DMS153 (cell line): Measurements from ENCODE around the gene SYPL1.
"Not testable (repeated sequence)": the region's sequence is repeated elsewhere in the genome, so short reads cannot be mapped to it uniquely, and the experiment has no call there.

Experiments
- DNase-seq: peaks from one replicate; lab custom pipeline; 2025; lab: John Stamatoyannopoulos, UW

SYPL1 gene

GRCh38 chr7:106112118-106112971, at the start of gene SYPL1:
SYPL1 (minus strand) TSS chr7:106112312; CDS start chr7:106112208, 104 bp downstream.
- peak; percentile 79 for DNase-seq

DNA sequence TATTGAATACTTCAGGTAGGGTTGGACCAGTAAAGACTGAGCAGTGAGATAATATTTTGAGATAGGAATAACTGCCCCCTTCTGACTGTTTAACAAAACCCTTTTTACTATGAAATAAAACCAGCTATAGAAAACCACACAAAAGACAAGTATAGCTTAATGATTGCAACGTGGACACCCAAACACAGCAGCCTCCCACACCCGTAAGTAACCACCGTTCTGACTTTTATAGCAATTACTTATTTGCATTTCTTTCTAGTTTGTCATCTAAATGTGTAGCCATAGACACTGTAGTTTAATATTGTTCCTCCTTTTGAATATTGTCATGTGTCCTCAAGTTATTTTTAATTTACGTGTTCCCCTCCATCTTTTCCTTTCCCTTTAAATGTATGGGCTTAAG, 42.9 kb upstream of the SYPL1 start:
- DNase-seq, result no peak

DNA sequence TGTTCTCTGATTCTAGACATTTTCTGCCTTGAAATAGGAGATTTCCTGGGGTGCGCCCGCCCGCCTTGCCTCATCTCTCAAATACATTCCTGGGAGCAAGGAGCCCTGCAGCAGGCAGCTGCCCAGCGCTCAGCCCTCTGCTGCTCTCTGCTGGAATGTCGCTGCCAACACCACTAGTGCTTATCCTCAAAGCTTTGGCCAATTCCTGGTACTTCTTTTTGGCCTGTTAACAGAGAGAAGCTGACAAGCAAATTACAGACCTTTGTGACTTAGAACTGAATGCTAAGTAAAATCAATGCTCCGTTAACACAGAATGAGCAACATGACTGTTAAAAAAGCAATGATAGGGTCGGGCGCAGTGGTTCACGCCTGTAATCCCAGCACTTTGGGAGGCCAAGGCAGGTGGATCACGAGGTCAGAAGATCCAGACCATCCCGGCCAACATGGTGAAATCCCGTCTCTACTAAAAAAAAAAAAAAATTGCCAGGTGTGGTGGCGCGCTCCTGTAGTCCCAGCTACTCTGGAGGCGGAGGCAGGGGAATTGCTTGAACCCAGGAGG, 41.9 kb upstream of the SYPL1 start:
- DNase-seq, result peak; percentile 52

- no peak for DNase-seq
These were observed 40.2 kb upstream of the SYPL1 start for GRCh38 chr7:106152313-106152665.

DNA sequence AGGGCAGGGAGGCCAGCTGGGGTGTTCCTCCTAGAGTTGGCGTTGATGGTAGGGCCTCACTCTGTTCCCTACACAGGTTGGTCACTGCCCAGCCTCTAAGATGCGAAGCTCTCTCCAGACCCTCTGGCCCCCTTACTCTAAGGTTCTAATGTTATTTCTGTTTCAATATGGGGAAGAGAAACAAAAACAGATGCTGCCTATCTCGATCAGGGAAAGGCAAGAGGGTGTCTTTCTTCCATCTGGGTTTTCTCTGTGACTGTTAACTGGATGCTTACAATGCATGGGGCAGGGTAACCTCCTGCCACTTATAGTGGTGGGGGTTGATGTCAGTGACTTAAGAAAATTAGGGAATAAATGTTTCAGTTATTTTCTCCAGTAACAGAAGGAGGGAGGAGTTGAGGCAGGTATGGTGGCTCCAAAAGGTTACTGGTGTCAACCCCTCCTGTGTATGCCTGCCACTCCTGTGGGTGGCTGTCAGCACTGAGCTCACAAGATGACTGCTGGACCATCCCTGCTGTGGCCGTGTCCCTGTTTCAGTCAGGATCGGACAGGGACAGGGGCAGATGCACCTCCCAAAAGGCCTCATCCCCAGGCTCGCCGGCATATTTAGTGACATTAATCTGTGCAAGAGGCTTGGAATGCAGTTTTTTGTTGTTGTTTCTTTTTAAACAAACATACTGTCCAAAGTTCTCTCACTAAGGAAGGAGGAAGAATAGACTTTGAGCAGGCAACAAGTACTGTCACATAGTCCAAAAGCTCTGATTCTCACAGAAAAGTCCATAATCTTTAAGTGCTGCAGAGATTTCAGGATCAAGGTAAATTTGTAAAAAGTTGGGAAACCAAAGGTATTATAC, 39.6 kb upstream of the SYPL1 start:
- DNase-seq, result no peak

- DNase-seq, result no peak
These were observed 31.7 kb upstream of the SYPL1 start for GRCh38 chr7:106143711-106144337.

GRCh38 chr7:106142136-106142535, 30.0 kb upstream of the SYPL1 start:
- no peak for DNase-seq

GRCh38 chr7:106140406-106141173, 28.5 kb upstream of the SYPL1 start:
- DNase-seq, result no peak

DNA sequence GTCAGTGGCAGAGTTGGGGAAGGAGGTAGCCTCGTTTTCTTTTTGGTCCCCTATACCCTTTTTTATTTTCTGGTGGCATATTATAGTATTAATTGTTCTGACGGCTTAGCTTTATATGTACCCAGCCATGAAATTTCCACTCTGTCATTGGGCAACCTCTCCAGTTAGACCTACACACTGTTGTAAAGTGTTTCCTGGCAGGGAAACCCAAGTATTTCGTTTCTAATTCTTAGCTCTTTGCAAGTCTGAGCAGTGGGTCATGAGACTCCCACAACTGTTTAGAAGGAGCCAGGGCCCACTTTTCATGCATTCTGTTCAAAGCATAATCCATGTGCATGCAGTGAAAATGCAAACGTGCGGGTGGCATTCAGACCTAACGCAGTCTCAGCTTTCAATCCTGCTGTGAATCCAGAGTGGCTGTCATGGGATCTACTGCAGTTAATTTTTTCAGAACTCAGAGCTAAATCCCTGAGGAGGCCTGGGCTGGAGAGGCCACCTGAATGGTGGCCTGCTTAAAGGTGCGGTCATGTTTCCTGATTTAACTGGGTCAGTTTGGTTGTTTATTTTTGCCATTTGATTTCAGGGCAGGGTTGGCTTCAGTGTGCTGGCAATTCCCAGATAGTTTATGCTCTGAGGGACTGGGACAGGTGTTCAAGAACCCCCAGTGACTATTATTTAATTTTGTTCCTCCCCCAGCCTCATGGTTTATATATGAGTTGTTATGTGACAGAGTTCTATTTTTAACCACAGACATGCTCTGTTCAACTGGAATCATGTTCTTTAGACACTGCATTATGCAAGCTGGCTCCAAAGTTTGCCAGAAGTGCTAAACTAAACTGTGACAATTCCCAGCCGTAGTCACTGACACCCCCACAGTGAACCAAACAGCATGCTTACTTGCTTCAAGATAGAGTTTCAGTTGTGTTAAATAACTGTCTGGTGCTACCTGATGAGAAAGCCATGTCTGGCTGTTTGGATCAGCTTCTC, 27.4 kb upstream of the SYPL1 start:
- DNase-seq, result no peak

DNA sequence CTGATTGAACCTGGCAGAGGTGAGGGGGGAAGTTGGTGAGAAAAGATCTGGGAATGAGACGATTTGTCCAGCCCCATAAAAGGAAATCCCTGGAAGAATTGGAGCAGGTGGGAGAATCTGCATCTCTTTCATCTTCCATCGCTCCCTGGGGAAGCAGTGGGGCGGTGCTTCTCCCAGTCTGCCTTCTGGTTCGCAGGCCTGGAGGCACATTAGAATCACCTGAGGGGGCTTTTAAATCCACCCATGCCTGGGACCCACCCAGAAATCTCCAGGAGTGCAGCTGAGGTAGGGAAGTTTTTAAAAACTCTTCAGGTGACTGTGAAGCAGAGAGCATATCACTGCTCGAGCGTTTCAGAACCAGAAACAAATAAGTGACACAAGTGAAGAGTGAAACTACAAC, 26.7 kb upstream of the SYPL1 start:
- DNase-seq, result no peak

- DNase-seq, result not testable (repeated sequence)
These were observed 26.1 kb upstream of the SYPL1 start for GRCh38 chr7:106138181-106138580.

- no peak for DNase-seq
These were observed 22.1 kb upstream of the SYPL1 start for GRCh38 chr7:106134241-106134640.

DNA sequence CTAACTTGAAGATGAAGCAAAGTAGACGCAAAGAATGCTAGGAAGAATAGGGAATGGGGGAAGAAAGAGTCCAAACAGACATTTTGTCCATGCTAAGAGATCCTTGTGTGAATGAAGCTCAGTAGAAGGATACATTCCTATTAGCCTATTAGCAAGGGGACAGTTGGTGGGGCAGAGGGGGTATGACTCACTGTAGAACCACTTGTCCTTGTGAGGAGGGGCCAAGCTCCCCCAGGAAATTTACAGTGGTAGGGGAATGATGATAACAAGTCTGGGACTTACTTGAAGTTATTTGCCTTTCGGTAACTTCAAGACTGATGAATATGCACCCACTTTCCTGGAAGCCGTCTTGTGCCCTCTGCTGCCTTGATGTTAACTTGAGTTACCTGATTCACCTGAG, 17.2 kb upstream of the SYPL1 start:
- no peak for DNase-seq

GRCh38 chr7:106128836-106129235, 16.7 kb upstream of the SYPL1 start:
- DNase-seq, result no peak

- no peak for DNase-seq
These were observed 16.1 kb upstream of the SYPL1 start for GRCh38 chr7:106127984-106128780.

GRCh38 chr7:106126170-106126938, 14.2 kb upstream of the SYPL1 start:
- DNase-seq, result peak; percentile 39

GRCh38 chr7:106125417-106125816, 13.3 kb upstream of the SYPL1 start:
- no peak for DNase-seq

DNA sequence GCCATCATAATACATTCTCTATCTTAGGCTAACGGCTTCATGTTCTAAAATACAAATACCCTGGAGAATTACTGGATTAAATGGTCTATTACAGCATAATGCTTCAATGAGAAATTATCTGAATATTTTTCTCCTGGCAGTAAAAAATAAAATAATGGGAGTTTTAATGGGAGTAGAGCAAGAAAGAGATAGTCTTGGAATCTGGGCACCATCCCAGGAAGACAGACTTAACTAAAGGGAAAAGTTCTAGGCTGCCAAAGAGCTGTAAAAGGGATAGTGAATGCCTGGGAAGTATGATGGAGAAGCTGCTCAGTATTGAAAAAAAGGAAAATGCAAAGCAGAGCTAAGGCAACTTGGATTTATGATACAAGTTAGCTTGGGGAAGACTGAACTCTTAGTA, 12.1 kb upstream of the SYPL1 start:
- no peak for DNase-seq

DNA sequence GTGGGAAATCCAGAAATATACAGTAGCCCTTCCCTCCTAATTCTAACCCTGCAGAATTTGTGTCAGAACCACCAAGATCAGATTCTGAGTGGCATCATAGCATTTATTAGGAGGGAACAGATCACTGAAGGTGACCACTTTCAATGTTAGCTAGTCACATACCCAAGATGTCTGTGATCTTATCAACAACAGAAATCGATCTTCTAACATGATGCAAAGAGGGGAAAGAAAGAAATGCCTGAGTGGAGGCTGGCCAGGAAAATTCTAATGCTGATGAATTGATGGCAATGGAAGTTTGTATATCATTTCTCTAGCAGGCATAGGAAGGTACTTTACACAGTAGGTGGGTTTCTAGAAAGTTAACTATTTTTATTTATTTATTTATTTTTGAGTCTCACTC, 10.6 kb upstream of the SYPL1 start:
- no peak for DNase-seq
